HG03280 (cell line): ENCODE data around the gene RNASE11.
"Not testable (repeated sequence)": the region's sequence is repeated elsewhere in the genome, so short reads cannot be mapped to it uniquely, and the experiment has no call there.

Experiments used
- ATAC-seq: cut with Tn5 transposase; IDR thresholded peaks from one replicate; pipeline ENCODE4 v1.9.1; 2021; ENCODE audit warnings: mild to moderate bottlenecking, moderate library complexity; ENCODE audit not compliant: unreplicated experiment

RNASE11 gene

GRCh38 chr14:20587489-20588154 lies at the start of gene RNASE11:
RNASE11 (minus strand) TSS chr14:20588001.
- ATAC-seq, result no peak

- ATAC-seq, result peak; percentile 59
Observed at GRCh38 chr14:20632831-20633691, 45.3 kb upstream of the RNASE11 start.

DNA sequence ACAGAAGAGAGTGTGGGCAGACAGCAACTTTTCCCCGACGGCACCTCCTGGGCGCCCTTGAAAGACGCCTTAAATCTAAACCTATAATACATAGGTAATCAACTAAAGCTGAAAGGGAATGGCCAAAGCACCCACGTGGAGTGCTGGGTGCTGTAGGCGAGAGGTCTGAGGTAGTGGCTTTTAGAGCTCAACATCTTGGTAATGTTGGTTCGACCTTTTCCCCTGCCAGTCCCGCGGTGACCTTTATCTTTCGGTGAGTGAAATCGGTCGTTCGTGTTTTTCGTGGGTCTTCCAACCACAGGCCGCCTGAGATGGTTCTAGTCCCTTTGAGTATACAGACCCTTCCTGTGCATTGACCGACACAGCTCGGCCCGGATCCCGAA lies 44.6 kb upstream of the RNASE11 start:
- peak; percentile 21 for ATAC-seq

GRCh38 chr14:20631880-20632389 lies 44.1 kb upstream of the RNASE11 start:
- ATAC-seq, result no peak

GRCh38 chr14:20631023-20631879 lies 43.5 kb upstream of the RNASE11 start:
- no peak for ATAC-seq

DNA sequence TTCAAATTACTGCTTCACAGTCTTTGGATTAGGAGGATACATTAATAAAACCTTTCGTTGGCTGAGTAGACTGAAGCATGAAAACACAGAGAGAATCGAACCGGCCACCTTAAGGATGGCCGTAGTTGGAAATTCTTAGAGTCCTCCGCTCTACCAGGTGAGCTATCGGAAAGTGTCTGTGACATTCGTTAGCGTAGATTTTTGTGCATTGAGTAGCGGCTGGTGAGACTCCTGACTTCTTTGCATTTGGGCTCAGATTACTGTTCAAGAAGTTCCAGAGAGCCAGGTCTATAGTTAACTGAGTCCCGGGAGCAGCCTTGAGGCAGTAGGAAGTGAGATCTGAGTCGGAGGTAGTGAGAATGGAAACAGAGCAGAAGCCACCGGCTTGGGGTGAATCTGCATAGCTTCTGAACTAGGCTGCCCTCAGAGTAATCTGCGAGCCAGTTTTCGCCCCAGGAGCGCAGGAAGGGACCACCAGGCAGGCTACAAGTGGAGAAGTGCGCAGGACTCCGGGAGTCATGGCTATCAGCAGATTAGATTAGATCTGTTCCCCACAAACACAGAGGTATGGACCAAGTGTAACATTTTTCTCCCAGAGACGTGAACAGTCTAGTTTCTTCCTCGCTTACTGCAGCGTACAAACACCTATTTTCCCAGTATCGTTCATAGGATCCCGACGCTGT lies 42.7 kb upstream of the RNASE11 start:
- ATAC-seq, result no peak

- ATAC-seq, result no peak
Observed at GRCh38 chr14:20628063-20628854, 40.5 kb upstream of the RNASE11 start.

GRCh38 chr14:20627346-20628027 lies 39.7 kb upstream of the RNASE11 start:
- ATAC-seq, result no peak

- ATAC-seq, result no peak
Observed at GRCh38 chr14:20626274-20626673, 38.5 kb upstream of the RNASE11 start.

DNA sequence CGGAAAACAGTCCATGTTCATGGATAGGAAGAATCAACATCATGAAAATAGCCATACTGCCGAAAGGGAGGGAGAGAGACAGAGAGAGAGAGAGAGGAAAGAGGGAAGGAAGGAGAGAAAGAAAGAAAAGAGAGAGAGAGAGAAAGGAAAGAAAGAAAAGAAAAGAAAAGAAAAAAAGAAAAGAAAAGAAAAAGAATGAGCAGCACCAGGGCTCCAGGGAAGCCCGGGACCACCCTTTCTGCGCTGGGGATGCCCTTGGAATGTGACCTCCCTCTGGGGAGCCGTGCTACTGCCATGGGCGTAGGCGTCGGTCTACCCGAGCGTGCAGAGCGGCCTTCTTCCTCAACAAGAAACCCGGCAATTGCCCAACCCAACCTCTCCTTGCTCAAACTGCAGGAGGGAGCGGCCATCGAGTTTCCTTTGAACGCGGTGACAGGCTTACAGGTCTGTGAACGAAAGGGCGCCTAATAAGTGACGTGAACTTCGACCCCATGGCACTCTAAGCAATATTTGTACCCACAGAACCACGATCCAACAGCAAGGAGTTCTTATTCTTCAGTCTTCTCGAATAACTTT lies 36.8 kb upstream of the RNASE11 start:
- no peak for ATAC-seq

GRCh38 chr14:20623798-20624197 lies 36.0 kb upstream of the RNASE11 start:
- ATAC-seq, result no peak

- no peak for ATAC-seq
Observed at GRCh38 chr14:20622816-20623291, 35.1 kb upstream of the RNASE11 start.

GRCh38 chr14:20620798-20621478 lies 33.1 kb upstream of the RNASE11 start:
- no peak for ATAC-seq

DNA sequence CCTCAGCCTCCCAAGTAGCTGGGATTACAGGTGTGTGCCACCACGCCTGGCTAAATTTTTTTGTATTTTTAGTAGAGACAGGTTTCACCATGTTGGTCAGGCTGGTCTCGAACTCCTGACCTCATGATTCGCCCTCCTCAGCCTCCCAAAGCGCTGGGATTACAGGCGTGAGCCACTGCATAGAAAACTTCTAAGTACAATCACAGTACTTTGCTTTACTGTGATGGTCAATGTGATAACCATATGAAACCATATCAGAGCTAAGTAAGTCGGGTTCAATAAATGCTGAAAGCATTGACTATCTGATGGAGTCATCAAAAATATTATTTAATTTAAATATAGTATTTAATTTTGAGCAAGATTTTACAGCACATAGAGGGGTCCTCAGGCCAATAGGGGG lies 31.9 kb upstream of the RNASE11 start:
- not testable (repeated sequence) for ATAC-seq

GRCh38 chr14:20618271-20618749 lies 30.5 kb upstream of the RNASE11 start:
- no peak for ATAC-seq

- no peak for ATAC-seq
Observed at GRCh38 chr14:20617138-20618003, 29.6 kb upstream of the RNASE11 start.

DNA sequence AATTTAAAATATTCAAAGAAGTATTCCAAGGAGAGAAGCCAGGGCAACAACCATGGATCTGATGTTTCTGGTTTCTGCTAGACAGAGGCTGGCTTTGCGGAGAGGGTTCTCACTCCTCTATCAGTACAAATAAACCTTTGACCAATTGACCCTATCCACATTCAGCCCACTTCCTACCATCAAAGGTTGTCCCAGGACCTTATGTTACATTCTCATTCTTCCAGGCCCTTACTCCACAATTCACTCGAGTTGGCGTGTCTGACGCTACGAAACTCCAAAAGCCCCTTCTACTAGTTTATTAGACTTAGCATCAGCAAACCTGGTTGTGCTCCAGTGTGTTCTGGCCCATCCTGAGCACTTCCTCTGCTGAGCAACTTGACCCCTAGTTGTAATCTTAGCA lies 28.2 kb upstream of the RNASE11 start:
- no peak for ATAC-seq
